GM18873 (cell line): ENCODE measurements around the gene ICAM2.
"Not testable (repeated sequence)": the region's sequence is repeated elsewhere in the genome, so short reads cannot be mapped to it uniquely, and the experiment has no call there.

Experiments used
- ATAC-seq: cut with Tn5 transposase; IDR thresholded peaks from one replicate; pipeline ENCODE4 v1.9.1; 2021; ENCODE audit warnings: mild to moderate bottlenecking, moderate library complexity, moderate number of reproducible peaks; ENCODE audit not compliant: unreplicated experiment, low FRiP score

Gene ICAM2

DNA sequence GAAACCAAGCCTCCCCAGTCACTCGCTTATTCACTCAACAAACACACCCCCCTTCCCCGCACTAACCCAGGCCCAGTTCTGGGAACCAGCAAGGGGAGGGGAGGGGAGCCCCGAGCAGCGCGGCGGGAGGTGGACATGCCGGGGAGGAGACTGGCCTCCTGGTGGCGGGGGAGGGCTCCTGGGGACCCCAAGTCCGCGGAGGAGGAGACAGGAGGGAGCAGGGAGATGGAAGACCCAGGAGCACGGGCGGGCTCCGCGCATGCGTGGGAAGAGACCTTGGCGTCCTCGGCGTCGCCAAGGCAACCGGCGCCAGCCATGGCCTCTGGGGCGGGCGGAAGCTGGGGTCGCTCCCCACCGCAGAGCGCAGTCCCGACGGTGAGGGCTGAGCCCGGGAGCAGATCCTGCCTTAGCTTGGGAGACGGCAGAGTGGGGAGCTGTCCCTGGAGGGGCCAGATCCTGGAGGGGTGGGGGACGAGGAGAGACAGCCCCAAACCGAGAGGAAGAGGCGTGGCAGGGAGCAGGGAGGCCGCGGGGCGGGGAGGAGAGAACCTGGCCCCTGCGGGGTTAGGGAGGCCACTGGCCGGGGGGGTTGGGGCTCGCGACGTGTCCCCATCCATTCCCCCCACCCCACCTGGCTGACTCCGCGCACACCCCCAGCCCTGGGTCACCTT is 22.2 kb downstream of the ICAM2 start, which contains the start of gene PRR29:
Gene PRR29, plus strand, starts transcription at position 302 of the 671 bp plus-strand sequence. Its CDS starts 14 bp downstream, at position 316.
- ATAC-seq: no peak

DNA sequence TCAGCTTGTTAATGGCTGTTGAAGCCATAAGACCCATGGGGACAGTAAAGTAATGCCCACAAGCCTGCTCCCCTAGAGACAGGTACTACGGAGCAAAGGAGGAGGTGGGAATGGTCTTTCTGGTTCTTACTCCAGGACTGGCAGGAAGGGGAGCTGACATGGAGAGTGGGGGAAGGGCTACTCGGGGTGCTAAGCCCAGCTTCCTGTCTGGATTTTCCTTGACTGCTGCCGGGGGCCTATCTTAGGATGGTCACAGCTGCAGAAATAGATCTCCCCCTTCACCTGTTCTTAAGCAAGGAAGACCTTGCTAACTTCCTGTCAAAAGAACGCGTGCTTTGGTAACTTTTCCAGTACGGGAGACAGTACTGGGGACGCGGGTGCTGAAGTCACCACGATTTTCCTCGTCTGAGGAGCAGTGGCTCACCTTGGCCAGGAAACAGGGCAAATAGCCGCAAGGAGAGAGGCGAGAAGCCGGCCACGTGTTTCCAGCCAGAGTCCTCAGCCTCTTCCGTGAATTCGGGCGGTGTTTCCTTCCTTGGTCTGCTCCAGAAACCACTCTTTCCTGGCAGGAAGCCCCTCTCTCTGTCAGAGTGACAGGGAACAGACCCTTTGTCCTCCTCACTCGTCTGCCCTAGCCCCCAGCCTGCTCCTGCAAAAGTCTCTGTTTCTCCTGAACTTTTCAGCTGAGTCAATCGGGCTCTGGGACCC is 22.9 kb downstream of the ICAM2 start:
- ATAC-seq: no peak

DNA sequence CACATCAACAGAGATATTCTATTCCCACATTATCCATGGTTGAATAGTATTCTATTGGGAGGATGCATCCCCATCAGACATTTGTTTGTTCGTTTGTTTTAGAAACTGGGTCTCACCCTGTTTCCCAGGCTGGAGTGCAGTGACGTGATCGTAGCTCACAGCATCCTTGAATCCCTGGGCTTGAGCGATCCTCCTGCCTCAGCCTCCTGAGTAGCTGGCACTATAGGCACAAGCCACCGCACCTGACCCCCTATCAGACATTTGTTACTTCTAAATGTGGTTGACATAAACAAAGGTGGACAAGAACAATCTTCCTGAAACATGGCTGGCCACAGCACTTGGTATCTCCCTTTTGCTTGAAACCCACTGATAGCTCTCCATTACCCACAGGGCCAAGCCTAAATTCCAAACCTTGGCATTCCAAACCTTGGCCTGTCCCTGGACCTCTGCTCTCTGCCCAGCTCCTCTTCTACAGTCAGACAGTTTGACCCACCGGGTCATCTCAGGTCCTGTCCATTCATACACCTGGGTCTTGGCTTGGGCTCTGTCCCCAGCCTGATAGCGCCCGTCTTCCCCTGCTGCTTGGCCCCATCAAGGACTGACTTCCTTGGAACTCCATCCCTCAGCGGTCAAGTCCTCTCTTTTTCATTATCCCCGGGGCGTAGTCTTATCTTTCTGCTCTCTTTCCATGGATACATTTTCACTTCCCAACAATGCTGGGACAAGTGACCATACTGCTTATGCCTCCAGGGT is 23.8 kb downstream of the ICAM2 start:
- ATAC-seq: no peak

DNA sequence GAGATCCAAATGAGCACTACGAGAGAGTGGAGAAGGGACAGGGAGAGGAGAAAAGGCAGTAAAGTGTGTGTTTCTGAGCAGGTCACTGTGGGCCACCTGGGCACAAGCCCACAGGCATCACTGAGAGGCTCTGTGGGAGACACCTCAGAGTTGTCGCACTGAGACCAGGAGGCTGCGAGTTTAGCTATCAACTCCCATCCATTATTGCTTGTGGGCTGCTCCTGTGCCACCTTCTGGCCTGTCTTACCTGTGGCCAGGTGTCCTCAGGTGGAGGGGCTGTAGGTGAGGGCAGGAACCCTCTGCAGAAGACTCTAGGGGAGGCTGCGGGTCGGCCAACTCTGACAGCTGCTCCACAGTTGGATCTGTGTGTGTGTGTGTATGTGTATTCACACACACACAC is 24.8 kb downstream of the ICAM2 start:
- no peak for ATAC-seq

DNA sequence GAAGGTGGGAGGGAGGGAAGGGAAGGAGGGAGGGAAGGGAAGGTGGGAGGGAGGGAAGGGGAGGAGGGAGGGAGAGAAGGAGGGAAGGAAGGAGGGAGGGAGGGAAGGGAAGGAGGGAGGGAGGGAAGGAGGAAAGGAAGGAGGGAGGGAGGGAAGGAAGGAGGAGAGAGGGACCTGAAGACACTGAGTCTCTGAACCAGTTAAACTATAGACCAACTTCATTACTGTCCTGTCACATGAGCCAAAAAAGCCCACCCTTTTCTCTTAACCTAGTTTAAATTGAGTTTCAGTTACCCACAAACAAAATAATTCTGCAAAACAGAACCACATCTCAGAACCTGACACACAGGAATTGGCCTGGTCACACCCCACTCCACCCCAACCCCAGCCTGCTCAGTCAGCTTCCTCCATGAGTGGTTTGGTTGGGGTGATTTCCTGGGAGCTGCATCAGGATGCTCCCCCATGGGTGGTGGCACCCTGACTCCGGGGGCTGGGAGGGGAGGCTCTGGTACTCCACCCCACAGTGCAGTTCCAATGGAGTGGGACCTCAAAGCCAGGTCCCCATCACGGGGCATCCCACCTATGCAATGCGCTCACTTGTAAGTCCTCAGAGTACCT is 27.0 kb downstream of the ICAM2 start:
- ATAC-seq: no peak

DNA sequence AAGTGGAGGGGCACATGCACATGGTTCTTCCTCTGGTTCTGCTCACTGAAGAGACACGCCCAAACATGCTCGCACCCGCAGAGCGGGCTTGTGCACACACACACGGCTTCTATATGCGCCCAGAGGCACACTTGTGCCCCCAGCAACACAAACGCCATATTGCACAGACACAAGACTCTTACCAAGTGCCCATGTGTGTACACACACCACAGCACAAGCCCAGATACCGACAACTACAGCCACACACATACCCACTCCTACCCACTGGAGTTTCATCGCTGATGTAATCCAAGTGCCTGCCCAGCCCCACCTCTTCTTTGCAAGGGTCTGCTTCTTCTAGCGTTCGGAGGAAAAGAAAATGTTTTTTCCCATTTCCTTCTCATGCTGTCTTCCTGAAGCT is 28.8 kb downstream of the ICAM2 start:
- ATAC-seq: no peak

DNA sequence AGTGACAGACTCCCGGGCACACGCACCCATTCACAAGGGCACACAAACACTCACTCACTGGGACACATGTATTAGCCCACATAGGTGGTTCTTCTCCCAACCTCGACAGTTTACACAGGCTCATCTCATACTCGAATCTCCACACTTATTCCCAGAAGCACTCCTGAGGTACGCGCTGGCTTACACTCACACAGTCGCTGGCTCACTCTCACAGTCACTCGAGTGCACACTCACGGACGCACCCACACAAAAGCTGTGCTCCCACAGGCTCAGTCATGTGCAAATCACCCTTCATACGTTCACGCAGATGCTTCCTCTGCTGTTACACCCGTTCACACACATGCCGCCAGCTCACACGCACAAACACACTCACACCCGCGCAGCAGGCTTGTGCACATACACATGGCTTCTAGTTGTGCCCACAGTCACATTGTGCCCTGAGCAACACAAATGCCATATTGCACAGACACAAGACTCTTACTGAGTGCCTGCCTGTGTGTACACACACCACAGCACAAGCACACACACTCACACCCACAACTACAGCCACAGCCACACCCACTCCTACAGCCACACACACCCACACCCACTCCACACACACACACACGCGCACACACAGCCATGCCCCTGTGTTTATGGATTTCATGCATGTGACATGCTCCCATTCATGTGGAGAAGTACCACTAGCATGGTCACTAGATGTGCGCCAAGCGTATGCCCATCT is 30.6 kb downstream of the ICAM2 start:
- ATAC-seq: no peak

DNA sequence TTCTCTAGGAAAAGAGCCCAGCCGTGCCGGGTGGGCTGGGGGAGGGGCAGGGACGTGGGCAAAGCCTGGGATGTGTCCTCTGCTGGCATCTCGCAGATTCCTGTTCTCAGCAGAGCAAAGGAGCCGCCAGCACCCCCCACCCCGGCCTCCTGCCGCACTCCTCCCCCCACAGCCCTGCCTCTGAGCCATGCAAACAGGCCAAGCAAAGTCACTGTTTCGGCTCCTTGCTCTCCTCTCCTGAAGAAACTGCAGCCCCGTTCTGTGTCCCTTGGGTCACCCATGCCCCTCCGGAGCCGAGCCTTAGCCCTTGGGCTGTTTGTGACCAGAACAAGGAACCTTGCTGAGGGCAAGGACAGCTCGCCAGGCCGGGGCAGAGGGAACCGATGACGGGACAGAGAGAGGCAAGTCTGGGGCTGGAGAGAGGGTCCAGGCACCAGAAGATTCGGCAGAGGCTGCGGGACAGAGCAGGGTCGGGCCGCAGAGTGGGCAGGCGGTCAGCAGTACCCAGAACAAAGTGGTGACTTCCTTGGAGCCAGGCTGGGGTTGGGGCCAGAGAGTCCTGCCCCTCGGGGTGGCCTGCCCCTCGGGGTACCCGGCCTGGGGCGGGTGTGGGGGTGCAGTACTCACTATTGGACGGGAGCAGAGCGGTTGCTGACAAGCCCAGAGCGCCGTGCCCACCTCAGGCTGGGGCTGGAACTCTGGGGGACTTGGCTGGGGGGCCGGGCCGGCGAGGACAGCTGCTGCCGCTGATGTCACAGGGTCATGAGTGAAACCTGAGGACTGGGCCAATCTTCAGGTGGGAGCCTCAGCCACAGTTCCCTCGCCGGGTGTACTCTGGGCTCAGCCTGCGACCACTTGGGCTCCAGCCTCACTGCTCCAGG is 31.5 kb downstream of the ICAM2 start:
- ATAC-seq: no peak

DNA sequence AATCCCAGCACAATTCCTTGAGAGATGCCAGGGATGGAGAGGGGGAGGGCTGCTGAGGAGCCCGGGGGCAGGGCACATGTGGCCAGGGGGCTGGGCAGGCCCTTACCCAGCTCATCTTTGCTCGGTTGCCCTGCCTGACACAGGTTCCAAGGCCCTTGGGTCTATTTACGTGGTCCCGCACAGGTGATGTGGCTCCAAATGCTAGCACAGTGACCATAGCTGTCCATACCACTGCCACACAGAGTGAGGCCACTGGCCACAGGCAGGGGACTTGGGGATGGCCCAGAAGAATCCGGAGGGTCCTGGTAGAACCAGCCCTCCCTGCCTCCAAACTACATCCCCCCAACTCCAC is 32.3 kb downstream of the ICAM2 start:
- no peak for ATAC-seq

DNA sequence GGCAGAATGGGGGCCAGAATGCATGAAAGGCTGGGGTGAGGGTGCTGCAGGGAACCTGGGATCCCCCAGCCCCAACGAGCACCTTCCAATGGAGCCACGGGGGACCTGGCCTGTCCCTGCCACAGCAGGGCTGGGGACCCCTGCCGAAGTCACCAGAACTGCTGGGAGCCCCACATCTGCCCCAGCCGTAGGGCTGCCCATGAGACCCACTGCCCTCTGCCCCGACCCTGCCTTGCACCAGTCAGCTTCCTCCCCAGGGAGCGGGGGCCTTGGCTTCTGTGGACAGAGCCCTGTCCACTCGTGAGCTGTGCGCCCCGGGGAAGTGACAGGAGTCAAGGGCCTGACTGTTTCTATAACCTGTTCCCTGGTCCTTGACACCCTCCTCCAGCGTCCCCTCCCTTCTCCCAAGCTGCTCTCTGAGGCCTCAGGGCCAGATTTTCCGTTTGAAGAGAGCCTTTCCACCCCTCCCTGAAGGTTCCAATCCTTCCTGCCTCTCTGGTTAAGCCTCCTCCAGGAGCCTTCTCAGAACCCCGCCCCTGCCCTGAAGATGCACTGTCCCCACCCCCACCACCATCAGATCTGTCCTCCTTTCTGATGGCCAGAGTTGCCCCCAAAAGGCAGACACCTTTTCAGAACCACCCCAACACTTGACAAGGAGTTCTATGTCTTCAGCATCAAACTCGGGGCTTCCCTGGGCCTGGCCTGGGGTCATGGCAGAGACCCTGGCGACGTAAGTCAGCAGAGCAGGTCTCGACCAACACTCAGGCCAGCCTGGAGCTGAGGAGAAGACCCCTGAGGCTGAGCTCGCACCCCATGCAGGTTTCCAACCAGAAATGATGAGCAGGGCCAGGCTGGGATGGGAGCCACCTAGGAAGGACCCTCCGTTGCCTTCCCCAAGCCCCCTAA is 33.0 kb downstream of the ICAM2 start:
- ATAC-seq: no peak

DNA sequence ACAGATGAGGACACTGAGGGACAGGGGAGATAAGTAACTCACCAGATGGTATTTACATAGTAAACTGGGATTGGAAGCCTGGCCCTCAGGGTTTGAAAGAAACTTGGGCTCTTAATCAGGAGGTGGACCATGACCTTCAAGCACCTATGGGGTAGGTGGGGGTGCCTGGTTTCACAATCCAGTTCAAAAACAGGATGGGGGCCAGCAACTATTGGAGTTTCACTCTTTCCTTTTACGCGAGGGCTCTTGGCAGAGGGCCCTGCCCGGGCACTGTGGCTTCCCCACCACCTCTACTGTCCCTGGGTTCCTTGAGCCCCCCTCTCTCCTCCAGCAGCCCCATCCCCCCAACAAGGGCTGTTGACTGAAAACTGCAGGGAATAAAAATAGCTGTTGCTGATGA is 33.6 kb downstream of the ICAM2 start:
- no peak for ATAC-seq

DNA sequence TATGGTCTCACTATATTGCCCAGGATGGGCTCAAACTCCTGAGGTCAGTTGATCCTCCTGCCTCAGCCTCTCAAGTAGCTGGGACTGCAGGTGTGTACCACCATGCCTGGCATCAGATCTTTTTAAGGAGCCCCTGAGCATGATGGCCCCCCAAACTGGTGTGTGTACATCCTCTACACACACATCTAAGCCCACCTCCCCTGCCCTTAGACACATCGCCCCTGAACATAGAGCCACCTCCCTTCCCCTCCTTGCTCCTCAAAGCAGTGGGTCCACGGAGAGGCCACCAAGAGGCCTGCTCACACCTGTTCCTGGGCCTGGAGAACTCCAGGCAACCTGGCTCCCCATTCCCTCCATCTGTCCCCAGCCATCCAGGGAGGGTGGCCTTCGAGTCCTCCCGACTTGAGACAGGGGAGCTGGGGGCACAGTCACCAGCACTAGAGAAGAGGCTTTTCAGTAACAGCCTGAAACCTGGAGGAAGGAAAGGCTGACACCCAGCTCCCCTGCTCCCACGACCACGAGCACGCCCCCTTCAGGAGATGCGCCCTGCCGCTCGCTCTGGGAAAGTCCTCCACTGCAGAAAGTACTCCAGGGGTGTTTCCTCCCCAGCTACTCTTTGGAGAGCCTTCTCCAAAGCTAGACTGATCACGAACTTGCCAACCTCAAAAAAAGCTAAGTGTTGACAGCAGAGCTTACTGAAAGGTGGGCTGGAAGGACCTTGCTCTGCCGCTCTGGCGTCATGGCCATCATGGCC is 34.9 kb downstream of the ICAM2 start:
- ATAC-seq: no peak

DNA sequence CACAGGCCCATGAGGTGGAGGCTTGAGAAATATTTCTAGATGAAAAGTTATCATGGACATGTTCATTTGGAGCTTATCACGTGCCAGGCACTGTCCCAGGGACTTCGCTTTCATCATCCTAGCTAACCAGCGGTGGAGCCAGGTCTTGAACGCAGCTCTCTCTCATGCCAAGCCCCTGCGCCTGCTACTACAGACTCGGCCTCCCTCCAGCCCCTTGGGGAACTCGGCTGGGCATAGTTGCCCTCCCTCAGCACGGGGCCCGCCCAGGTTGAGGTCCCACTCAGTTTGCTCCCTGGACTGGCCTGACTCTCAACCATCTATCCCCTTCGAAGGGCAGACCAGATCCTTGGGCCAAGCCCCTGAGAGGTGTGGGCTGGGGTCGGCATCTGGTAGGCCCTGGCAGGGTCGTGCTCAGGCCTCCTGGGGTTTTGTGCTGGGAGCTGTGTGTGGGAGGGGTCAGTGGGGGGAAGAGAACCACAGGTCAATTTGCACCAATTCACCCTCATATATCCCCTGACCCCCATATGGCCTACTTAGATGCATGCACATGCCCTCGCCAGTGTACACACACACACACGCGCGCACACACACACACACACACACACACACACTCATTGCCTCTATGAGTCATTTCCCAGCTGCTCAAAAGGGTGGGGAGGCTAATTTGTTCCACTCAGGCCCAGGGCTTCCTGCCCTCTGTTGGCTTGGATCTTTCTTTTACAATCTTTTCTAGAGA is 35.6 kb downstream of the ICAM2 start:
- no peak for ATAC-seq

DNA sequence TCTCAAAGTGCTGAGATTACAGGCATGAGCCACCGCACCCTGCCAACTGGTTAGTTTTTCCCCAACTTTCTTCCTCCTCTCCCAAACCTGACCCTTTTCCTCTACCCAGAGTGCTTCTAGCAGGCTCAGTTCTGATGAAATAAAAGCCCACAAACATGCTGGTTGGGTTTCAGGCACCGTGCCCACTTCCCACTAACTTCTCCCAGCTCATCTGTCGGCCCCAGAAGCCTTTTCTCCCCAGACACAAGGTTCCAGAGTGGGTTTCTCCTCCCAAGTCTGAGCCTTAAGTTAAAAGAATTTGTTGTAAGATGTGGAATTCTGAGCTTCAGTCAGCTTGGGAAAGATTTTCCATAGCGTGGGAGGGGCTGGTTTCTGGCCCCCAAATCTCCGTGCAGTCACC is 36.2 kb downstream of the ICAM2 start:
- ATAC-seq: no peak

DNA sequence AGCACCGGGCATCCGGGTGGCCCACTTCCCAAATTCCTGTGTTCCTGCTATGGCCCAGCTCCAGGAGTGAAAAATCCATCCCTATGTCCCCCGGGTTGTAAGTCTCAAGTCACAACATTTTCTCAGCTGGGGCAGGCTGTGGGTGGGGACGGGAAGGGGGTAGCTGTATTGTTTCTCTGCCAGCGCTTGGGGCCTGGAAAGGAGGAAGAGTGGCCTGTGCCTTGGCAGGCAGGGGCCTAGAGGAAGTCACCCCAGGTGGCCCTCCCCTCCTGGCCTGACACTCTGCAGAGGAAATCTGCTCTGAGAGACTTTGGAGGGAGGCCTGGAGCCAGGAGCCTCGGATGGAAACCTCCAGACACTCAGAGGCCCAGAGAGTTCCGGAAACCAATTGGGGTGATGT is 37.1 kb downstream of the ICAM2 start:
- no peak for ATAC-seq

DNA sequence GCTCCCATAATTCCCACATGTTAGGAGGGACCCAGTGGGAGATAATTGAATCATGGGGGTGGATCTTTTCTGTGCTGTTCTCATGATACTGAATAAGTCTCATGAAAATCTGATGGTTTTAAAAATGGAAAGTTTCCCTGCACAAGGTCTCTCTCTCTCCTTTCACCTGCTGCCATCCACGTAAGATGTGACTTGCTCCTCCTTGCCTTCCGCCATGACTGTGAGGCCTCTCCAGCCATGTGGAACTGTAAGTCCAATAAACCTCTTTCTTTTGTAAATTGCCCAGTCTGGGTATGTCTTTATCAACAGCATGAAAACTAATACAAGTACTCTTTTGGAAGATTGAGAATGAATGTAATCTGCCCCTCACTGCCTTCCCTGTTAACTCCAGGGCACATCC is 37.8 kb downstream of the ICAM2 start:
- not testable (repeated sequence) for ATAC-seq
